Measurements from ENCODE around the gene USP35.

Gene USP35

DNA sequence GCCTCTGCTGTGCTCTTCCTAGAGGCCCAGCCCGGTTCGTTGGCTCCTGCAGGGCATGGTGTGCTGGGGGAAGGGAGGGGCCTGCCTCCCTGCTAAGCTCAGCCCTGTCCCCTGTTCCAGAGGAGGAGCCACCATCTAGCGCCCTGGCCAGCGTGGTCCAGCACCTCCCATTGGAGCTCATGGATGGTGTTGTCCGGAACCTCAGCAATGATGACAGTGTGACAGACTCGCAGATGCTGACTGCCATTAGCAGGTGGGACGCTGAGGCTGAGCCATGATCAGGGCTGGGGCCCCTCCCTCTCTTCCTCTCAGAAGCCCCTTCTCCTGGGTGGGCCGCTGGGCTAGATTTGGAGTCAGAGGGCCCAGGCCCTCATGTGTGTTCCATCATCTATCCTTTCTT lies 9.1 kb downstream of the USP35 start:
- no peak for DNase-seq

DNA sequence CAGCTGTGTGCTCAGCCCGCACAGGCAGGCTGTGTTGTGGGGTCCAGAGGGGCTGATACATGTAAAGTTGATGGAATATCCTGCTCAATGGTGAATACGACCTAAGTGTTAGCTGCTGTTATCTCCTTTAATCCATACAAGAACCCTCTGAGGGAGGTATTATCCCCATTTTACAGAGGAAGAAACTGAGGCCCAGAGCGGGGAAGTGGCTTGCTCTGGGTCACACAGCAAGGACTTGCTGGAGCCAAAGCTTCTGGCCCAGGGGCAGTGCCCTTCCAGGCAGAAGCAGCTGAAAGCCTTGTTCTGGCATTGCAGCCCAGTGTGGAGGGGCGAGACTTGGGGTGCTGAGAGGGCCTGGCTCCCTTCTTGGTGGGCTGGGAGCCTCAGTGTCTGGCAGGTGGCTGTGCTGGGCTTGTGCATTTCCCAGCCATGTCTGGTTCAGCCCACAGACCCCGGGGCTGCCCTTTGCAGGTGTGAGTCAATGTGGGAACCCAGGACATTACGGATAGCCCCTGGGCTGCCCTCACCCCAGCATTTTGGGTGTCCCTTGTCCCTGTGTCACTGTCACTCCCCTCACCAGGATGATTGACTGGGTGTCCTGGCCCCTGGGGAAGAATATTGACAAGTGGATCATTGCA lies 10.4 kb downstream of the USP35 start:
- DNase-seq = no peak

DNA sequence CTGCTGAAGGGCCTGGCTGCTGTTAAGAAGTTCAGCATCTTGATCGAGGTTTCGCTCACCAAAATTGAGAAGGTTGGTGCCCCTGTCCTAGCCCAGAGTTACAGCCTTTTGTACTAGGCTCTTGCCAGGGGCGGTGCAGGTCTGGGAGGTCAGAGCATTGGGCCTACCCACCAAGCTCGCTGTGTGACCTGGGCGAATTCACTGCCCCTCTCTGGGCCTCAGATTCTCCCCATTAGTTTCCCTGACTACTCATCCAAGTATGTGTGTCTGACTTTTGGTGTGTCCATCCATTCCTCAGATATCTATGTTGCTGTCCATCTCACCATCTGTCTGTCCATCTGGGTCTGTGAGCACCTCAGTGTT lies 10.9 kb downstream of the USP35 start:
- no peak for DNase-seq

DNA sequence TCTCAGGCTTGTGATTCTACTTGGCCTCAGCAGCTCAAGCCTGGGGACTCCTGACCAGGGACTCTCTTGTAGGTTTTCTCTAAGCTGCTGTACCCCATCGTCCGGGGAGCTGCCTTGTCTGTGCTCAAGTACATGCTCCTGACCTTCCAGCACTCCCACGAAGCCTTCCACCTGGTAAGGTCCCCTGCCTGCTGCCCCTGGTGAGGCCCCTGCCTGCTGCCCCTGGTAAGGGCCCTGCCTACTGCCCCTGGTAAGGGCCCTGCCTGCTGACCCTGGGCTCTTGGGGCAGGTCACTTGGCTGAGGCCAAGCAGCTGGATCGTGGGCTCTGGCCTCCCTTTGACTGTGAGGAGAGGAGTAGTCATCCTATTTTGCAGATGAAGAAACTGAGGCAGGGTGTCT lies 11.3 kb downstream of the USP35 start:
- DNase-seq = no peak

DNA sequence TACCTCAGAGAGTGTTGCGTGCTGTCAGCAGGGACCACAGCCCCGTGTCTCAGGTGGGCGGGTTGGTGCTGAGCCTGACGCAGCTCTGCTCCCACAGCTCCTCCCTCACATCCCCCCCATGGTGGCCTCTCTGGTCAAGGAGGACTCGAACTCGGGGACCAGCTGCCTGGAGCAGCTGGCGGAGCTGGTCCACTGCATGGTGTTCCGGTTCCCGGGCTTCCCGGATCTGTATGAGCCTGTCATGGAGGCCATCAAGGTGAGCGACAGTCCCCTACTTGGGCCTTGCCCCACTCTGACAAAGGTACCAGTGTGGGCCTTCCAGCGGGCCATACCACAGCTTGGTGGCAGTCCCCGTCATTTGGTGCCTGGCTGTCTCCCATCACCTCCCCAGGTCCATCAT lies 11.8 kb downstream of the USP35 start:
- no peak for DNase-seq

DNA sequence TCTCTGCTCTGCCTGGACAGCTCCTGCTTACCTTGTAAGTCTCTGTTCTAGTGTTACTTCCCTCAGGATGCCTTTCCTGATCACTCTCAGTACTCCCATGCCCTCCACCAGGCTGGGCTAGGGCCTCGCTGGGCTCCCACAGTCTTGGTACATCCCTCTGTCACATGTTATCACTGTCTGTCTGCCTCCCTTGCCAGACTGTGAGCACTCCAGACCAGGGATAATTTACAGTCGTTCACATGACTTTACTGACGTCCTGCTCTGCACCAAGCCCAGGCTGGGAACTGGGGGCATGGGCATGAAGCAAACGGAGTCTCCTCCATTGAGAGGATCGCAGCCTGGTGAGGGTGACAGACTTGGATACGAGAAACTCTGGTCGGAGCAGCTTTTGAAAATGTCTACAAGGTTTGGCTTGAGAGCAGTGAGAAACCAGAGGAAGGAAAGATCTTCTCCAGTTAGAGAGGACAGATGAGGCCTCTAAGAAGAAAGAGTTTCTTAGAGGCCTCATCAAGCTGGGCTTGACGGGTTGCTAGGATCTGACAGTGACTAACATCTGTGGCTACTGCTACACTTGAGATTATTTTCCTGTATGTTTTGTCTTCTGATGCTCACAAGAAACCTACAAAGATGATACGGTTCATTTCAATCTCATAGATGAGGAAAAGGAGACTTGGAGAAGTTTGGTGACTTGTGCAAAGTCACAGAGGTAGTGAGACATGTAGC lies 12.5 kb downstream of the USP35 start:
- DNase-seq = no peak

DNA sequence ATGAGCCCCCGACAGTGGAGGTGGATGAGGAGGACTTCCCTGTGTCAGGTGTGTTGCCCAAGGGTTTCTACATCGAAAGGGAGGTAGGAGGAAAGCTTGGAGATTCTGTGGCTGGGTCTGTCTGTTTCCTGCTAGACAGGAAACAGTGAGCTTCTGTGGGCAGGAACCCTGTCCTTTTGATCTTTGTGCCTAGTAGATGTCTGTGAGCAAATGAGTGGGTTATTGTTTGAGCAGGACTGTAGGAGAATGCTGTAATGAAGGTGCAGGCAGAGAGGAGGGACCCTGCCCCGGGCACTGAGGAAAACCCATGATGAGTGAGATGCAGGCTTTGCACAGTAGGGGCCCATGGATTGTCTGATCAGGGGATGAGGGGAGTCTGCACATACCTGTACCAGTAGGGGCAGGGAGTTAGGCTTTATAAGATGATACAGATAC lies 14.0 kb downstream of the USP35 start:
- DNase-seq = peak; percentile 43

DNA sequence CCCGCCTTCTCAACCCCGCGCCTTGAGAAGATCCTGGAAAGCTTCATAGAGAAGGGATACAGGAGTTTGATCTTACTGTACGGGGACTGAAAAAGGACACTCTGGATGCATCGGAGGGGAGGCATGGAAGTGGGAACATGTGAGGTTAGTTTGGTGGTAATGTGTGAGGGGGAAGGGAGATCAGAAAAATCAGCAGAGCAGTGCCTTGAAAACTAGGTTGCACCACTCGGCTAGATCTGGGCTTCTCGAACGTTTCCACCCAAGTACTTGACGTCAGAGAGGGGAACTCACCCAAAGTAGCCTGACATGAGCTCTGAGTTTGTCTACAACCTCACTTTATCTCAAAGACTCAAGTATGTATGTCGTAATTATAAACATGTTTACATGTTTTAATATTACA lies 14.5 kb downstream of the USP35 start:
- no peak for DNase-seq

DNA sequence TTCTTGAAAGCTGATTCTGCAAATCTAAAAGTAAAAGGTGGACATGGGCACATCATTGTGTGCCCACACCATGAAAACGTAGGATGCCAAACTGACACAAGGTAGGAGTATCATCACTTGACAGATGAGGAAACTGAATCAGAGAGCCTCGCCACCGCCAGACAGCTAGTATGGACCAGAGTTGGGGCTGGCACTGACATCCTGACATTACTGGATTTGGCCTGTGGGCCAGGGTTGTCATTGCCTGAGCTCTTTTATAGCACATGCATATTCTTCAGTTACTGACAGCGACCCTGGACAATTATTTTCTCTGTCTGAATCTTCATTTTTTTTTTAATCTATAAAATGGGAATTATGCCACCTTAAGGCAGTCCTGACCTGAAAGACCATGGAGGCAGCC lies 16.5 kb downstream of the USP35 start:
- no peak for DNase-seq

DNA sequence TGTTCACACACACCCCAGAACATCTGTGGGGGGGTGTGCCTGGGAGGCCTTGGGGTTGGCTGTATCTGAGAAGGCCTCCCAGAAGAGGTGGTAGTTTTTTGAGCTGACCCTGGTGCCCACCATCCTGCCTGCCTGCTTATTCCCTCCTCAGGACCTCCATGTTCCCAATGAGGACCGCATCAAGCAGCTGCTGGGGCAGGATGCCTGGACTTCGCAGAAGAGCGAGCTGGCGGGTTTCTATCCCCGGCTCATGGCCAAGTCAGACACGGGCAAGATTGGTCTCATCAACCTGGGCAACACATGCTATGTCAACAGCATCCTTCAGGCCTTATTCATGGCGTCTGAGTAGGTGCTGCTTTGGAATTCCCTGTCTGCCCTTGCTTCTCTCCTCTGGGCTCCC lies 17.0 kb downstream of the USP35 start:
- DNase-seq = no peak

DNA sequence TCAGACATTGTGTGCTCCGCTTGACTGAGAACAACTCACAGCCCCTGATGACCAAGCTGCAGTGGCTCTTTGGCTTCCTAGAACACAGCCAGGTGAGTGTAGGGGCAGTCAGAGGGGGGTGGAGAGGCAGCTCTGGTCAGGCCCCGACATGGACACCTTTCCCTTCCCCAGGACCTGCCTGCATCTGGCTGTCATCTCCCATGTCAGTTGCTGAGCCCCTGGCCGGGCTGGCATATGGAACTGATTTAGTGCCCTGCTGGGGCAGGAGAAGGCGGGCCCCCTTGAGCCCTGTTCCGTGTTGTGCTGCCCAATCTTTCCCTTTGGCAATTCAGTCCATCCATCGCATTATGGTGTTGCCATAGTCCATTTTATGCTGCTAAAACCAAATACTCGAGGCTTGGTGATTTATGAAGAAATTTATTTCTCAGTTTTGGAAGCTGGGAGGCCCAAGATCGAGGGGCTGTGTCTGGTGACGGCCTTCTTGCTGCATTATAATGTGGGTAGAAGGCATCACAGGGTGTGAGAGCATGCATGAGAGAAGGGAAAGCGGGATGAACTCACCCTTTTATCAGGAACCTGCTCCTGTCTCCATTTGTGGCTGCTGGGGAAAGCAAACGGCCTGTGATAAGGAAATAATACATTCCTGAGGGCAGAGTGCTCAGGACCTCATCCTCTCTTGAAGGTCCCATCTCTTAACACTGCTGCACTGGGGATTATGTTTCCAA lies 19.0 kb downstream of the USP35 start:
- no peak for DNase-seq

DNA sequence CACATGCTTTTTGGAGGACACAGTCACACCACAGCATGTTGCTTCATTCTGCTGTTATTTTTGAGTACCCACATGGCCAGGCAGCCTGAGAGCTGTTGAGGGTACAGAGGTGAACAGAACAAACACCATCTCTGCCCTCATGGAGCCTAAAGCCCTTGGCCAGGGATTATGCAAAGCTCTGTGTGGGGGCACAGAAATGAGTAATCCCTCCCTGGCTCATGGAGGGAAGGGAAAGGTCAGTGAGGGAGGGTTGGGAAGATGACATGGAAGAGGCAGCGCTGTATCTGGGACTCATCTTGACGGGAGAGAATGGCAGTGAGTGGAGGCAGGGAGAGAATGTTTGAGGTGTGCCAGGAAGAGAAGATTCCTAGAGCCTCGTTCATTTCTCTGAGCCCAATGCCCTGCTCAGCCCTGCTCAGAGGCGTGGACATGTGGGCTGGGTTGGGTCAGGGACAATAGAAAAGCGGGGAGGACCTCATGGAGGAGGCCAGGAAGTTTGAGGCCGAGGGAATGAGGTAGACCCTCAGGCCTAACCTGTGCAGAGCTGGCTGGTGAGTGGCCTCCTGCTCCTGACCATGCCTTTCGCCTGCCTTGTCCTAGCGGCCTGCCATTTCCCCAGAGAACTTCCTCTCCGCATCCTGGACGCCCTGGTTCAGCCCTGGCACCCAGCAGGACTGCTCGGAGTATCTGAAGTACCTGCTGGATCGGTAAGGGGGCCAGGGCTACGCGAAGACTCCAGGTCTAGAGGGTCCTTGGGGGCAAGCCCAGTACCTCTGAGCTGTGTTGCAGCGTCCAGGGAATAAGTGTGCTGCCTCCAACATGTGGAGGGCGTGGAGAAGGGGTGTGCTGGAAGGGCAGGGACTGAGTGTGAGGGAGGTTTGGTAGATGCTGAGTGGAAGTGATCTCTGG lies 19.8 kb downstream of the USP35 start:
- no peak for DNase-seq

DNA sequence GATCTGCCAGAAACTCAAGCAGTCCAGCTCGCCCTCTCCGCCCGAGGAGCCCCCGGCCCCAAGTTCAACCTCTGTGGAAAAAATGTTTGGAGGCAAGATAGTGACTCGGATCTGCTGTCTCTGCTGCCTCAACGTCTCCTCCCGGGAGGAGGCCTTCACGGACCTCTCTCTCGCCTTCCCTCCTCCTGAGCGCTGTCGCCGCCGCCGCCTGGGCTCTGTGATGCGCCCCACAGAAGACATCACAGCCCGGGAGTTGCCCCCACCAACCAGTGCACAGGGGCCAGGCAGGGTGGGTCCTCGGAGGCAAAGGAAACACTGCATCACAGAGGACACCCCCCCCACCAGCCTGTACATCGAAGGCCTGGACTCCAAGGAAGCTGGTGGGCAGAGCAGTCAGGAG lies 20.8 kb downstream of the USP35 start:
- DNase-seq = no peak

DNA sequence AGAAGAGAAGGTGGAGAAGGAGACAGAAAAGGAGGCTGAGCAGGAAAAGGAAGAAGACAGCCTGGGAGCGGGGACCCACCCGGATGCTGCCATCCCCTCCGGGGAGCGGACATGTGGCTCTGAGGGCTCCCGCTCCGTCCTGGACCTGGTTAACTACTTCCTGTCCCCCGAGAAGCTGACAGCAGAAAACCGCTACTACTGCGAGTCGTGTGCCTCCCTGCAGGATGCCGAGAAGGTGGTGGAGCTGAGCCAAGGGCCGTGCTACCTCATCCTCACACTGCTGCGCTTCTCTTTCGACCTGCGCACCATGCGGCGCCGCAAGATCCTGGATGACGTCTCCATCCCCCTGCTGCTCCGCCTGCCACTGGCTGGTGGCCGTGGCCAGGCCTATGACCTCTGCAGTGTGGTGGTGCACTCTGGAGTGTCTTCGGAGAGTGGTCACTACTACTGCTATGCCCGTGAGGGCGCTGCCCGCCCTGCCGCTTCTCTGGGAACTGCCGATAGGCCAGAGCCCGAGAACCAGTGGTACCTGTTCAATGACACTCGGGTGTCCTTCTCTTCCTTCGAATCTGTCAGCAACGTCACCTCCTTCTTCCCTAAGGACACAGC lies 21.4 kb downstream of the USP35 start:
- no peak for DNase-seq

DNA sequence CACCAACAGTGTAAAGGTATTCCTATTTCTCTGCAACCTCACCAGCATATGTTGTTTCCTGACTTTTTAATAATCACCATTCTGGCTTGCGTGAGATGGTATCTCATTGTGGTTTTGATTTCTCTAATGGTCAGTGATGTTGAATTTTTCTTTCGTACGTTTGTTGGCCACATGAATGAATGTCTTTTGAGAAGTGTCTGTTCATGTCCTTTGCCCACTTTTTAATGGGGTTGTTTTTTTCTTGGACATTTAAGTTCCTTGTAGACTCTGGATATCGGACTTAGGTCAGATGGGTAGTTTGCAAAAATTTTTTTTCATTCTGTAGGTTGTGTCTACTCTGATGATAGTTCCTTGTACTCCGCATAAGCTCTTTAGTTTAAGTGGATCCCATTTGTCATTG lies 22.8 kb downstream of the USP35 start:
- DNase-seq = no peak

DNA sequence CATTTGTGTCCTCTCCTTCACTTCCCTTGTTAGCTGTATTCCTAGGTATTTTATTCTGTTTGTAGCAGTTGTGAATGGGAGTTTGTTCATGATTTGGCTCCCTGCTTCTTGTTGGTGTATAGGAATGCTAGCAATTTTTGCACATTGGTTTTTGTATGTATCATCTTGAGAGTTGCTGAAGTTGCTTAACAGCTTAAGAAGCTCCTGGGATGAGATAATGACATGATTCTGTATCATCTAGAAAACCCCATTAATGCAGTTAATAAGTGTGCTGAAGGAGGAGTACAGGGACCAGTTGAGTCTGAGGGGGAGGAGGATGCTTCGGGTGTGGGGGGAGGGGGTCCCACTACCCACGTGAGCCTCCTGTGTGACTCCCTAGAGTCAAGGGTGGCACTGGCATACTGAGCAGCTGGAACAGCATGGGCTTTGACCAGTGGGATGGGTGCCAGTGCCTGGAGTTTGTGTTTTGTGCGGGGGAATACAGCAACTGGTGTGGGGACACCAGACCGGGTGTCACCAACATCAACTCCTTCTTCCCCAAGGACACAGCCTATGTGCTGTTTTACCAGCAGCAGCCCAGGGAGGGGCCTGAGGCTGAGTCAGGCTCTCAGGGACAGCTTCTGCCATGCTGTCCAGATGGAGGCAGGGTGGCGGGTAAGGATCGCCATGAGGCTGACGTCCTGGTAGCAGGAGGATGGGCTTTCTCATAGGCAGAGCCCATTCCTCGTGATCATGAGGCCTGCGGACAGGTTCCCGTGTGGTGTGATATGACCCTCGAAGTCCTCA lies 24.1 kb downstream of the USP35 start:
- DNase-seq = no peak

DNA sequence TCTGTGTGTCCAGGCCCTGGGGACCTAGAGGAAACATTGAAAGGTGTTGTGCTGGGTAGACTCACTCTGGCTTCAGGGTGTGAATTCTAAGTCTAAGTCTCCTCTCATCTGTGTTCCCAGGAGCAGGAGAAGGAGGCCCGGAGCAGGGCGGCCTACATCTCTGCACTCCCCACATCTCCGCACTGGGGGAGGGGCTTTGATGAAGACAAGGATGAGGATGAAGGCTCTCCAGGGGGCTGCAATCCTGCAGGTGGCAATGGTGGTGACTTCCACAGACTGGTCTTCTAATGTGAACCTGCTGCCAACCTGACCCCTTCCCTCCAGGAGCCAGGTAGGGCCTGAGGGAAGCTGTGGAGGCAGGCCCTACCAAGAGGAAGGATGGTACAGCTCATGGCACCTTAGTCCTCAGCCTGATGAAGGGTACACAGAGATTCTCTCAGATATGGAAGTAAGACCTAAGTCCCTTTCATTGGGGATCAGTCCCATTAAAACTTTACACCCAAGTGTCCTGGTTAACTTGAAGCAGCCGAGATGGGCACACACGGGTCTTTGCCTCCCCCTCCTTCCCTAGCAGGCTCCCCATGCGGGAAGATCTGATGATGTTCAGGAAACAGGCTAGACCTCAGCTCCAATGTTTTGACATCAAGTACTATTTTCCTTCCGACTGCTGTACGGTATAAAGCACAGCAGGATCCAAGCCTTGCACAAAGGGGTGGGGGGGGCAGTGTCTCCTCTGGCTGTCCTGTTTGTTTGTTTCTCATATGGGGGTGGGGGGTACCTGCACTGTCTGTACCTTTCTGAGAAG lies 25.0 kb downstream of the USP35 start:
- no peak for DNase-seq

DNA sequence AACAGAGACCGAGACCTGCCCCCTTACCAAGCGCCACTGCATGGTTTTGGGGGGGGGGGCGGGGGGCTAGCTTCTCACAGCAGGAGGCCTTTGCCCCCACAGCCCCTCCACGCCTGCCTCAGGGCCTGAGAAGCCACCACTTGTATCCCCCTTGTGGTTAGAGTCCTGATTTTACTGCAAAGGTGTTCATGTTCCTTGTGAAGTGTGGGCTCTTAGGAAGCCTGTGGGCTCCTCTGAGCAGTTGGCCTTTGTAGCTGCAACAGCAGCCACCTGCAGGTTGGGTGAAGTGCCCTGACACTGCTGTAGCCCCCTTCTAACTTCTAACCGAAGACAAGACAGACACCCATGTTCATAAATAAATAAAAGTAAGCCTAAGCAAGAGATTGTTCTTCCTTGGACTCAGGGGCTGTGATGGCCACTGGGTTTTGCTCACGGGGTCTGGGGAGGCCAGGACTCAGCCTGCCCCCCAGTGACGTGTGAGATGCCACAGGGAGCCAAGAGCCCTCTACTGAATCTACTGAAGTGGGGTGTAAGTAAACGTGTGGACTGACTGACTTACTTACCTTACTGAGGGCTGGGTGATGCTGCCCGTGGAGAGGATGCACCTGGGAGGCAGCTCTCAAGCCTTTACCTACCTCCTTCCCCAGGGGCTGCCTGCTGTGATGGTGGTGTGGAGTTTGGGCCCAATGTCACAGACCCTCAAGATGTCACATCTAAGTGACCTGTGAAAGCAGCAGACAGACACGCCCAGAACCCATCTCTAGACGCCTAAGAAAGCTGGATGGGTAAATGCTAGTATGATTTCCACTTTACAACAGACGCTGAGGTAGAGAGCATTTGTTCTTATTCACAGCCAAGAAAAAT lies 25.8 kb downstream of the USP35 start:
- DNase-seq = no peak

DNA sequence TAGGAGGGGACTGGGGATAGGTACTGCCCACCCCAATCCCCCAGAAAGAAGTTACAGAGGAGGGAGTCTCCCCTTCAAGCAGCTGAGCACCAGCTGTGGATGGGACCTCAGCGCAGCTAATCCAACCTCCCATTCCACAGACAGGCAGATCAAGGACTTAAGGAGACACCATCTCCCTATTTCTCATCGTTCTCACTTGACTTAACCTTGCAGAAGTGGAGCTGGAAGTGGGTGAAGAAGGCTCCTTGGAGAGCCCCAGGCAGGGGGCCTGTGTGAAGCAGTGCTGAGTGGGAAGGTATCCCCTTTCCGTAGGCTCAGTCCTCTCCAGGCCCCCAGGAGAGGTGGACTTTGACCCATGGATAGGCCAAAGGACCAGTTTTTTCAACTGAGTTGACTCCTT lies 27.3 kb downstream of the USP35 start:
- DNase-seq = no peak
